T follicular helper cell (primary cell): ENCODE results near the gene SI.
"Not testable (repeated sequence)": the region's sequence is repeated elsewhere in the genome, so short reads cannot be mapped to it uniquely, and the experiment has no call there.

Experiments
- DNase-seq: peaks from one replicate; pipeline ENCODE4 v3.0.0-alpha.2; 2020; ENCODE audit warnings: low read depth
- total RNA-seq, 2 experiments: gene quantifications; one replicate each; lab custom pipeline; 2026; lab: John Stamatoyannopoulos, UW

SI gene
- total RNA-seq = 0 to 0.06 reads per million in 2 experiments

- no peak for DNase-seq
These were observed at the start of gene SI for GRCh38 chr3:165078293-165078692. Gene SI, minus strand, starts transcription at chr3:165078496. Its CDS starts 2,484 bp downstream, at chr3:165076012.

- DNase-seq = no peak
These were observed 47.5 kb upstream of the SI start for GRCh38 chr3:165125836-165126235.

- no peak for DNase-seq
These were observed 33.1 kb upstream of the SI start for GRCh38 chr3:165111401-165111800.

- no peak for DNase-seq
These were observed 25.3 kb upstream of the SI start for GRCh38 chr3:165103616-165104015.

GRCh38 chr3:165082650-165083049 lies 4.4 kb upstream of the SI start:
- DNase-seq = no peak

GRCh38 chr3:165081183-165081582 lies 2.9 kb upstream of the SI start:
- DNase-seq = no peak

GRCh38 chr3:165075695-165076094 lies 2.6 kb downstream of the SI start:
- DNase-seq = no peak

GRCh38 chr3:165070682-165071081 lies 7.6 kb downstream of the SI start:
- DNase-seq = no peak

GRCh38 chr3:165056510-165056909 lies 21.8 kb downstream of the SI start:
- DNase-seq = no peak

GRCh38 chr3:165040186-165040585 lies 38.1 kb downstream of the SI start:
- DNase-seq = no peak

GRCh38 chr3:165011557-165011956 lies 66.7 kb downstream of the SI start:
- DNase-seq = no peak

- no peak for DNase-seq
These were observed 93.3 kb downstream of the SI start for GRCh38 chr3:164984947-164985346.

GRCh38 chr3:164962610-164963009 lies 115.7 kb downstream of the SI start:
- DNase-seq = no peak

GRCh38 chr3:164952966-164953365 lies 125.3 kb downstream of the SI start:
- no peak for DNase-seq

- not testable (repeated sequence) for DNase-seq
These were observed 126.9 kb downstream of the SI start for GRCh38 chr3:164951403-164951802.

GRCh38 chr3:164940745-164941144 lies 137.6 kb downstream of the SI start:
- no peak for DNase-seq

GRCh38 chr3:164929642-164930041 lies 148.7 kb downstream of the SI start:
- no peak for DNase-seq
